ENCODE data around the gene ZNF280C. TPM values are rescaled to one million over a fixed set of nuclear protein-coding genes. Genes with fewer than 3 reads are reported as not detected.

ZNF280C gene
- total and polyA plus RNA-seq, 2 of the 13 experiments (the other 11 are each of a cell fraction or from before 2014, with no cell fraction given): 3.0 to 3.3 TPM

DNA sequence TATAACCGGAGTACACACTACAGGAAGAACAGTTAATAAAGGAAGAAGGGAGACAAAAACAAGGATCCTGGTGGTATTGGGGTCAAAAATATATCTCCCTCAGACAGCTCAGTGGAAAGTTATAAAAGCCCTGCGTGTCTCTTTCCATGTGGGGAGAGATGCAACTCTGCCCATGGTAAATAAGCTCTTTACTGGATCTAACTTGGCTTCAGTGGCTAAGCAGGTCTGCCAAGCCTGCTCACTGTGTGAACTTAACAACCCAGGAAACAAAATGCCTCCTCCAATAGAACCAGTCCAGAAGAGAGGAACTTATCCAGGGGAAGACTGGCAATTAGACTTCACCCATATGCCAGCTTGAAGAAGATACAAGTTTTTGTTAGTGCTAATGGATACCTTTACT, 17.0 kb upstream of the ZNF280C start (continued):
- TF ChIP-seq, protein P1, sequence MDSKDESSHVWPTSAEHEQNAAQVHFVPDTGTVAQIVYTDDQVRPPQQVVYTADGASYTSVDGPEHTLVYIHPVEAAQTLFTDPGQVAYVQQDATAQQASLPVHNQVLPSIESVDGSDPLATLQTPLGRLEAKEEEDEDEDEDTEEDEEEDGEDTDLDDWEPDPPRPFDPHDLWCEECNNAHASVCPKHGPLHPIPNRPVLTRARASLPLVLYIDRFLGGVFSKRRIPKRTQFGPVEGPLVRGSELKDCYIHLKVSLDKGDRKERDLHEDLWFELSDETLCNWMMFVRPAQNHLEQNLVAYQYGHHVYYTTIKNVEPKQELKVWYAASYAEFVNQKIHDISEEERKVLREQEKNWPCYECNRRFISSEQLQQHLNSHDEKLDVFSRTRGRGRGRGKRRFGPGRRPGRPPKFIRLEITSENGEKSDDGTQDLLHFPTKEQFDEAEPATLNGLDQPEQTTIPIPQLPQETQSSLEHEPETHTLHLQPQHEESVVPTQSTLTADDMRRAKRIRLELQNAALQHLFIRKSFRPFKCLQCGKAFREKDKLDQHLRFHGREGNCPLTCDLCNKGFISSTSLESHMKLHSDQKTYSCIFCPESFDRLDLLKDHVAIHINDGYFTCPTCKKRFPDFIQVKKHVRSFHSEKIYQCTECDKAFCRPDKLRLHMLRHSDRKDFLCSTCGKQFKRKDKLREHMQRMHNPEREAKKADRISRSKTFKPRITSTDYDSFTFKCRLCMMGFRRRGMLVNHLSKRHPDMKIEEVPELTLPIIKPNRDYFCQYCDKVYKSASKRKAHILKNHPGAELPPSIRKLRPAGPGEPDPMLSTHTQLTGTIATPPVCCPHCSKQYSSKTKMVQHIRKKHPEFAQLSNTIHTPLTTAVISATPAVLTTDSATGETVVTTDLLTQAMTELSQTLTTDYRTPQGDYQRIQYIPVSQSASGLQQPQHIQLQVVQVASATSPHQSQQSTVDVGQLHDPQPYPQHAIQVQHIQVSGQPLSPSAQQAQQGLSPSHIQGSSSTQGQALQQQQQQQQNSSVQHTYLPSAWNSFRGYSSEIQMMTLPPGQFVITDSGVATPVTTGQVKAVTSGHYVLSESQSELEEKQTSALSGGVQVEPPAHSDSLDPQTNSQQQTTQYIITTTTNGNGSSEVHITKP (CRISPR knock-in tag; IDR thresholded peaks at IDR 0.05; ENCODE audit: low read depth): no peak
- TF ChIP-seq ADNP (CRISPR knock-in tag; IDR thresholded peaks at IDR 0.05): no peak
- TF ChIP-seq STAG1 (CRISPR knock-in tag; IDR thresholded peaks at IDR 0.05): no peak
- no peak for TF ChIP-seq DNMT3B (CRISPR knock-in tag; conservative IDR thresholded peaks at IDR 0.05)
- TF ChIP-seq ZBTB8A (CRISPR knock-in tag; IDR thresholded peaks at IDR 0.05; ENCODE audit: borderline replicate concordance, low read depth): no peak

DNA sequence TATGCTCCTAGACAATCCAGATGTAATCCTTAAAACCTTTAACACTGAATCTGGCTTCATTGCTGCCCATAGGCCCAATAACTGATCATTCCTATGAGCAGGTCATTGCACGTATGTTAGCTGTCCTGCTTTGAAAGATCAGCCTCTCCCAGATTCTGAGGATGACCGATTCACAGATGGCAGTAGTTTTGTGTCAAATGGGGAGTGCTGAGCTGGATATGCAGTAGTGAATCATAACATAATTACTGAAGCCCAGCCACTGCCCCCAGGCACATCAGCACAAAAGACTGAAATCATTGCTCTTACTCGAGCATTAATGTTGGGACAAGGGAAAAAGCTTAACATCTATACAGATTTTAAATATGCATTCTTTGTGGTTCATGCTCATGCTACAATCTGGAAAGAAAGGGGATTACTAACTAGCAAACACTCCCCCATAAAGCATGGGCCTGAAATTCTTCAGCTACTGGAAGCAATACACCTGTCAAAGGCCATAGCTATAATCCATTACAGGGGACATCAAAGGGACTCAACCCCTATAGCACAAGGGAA, 16.4 kb upstream of the ZNF280C start:
- Histone ChIP-seq H3K27me3 (ENCODE audit: control insufficient read depth in 1 of 2, insufficient read depth in 2 of 2, low read length in 2 of 2) (no peaks in the 10 kb centered on the region), H3K9ac (ENCODE audit: insufficient read depth, low read depth, low read length) (no peak overlapping the region), H3K9me3 (ENCODE audit: low read length) (no peaks in the 10 kb centered on the region), H3K4me1 (ENCODE audit: insufficient read depth, low read length) (peaks cover 5% of the 10 kb centered on the region; the same call in 1 of the 2 replicates), H2AFZ (ENCODE audit: low read length) (no peak overlapping the region), H3K27ac (ENCODE audit: extremely low read length, insufficient read depth, low read length) (no peak overlapping the region), H3K36me3 (replicated peaks in 1 of 2; ENCODE audit: control insufficient read depth in 1 of 2, insufficient read depth in 2 of 2, low read length in 2 of 2) (no peaks in the 10 kb centered on the region), H3K4me2 (ENCODE audit: low read depth, low read length) (no peak overlapping the region), H3K79me2 (ENCODE audit: insufficient read depth, low read length) (no peaks in the 10 kb centered on the region), H3K4me3 (replicated peaks in 1 of 3; ENCODE audit: insufficient read depth in 1 of 3, low read depth in 2 of 3, low read length in 3 of 3) (no peak overlapping the region), H4K20me1 (ENCODE audit: insufficient read depth, low read length) (no peaks in the 10 kb centered on the region)
- no peak for TF ChIP-seq ZFY (CRISPR knock-in tag; IDR thresholded peaks at IDR 0.05)
- TF ChIP-seq FLYWCH1 (CRISPR knock-in tag; IDR thresholded peaks at IDR 0.05): no peak
- in situ Hi-C loops (cut with HindIII; ENCODE audit: extremely low pct_ligation_motif_present, low pct_unique_long_range_greater_than_20kb): no loop called here
- POLR2A ChIA-PET: no interaction called here
- DNase-seq (ENCODE audit: low spot score) (no peak), ATAC-seq (no peak), FAIRE-seq (no peak)
- BruUV-seq (replicated peaks): no TSS peak
- WGBS (ENCODE audit: low lambda C conversion rate): 7% methylated on average over 2 of the region's 3 CpGs
- intact Hi-C loops (cut with micrococcal nuclease; ENCODE audit: unreplicated experiment): no loop called here
- CTCF ChIA-PET (ENCODE audit: low intra/inter-chr PET ratio, low total read pairs): no interaction called here
